Nephron (organoid): ENCODE data around the gene CALY.

Source experiments
- H3K27ac Mint-ChIP-seq, 3 experiments: 2 replicates each; pipeline ENCODE4 v1.8.0; 2020; ENCODE audit warnings: mixed read lengths in 3 of 3, mild to moderate bottlenecking in 2 of 3, moderate library complexity in 1 of 3
- H3K27me3 Mint-ChIP-seq: 2 replicates; pipeline ENCODE4 v1.8.0; 2021; ENCODE audit warnings: low read depth, mild to moderate bottlenecking, moderate library complexity, mixed read lengths
- H3K36me3 Mint-ChIP-seq: 2 replicates; pipeline ENCODE4 v1.8.0; 2020; ENCODE audit warnings: low read depth, mixed read lengths
- H3K4me1 Mint-ChIP-seq: 2 replicates; pipeline ENCODE4 v1.8.0; 2020; ENCODE audit warnings: mixed read lengths
- H3K4me3 Mint-ChIP-seq, 3 experiments: 2 replicates each; pipeline ENCODE4 v1.8.0; 2020; ENCODE audit warnings: mild to moderate bottlenecking in 3 of 3, mixed read lengths in 3 of 3, moderate library complexity in 2 of 3
- H3K9me3 Mint-ChIP-seq: 2 replicates; pipeline ENCODE4 v1.8.0; 2020; ENCODE audit warnings: mixed read lengths
- TF ChIP-seq, protein P1 (sequence below), 3 experiments: fragments of 200-600 bp; sonication (generic); IDR thresholded peaks; one replicate each; pipeline ENCODE4 v1.5.0; 2021; ENCODE audit warnings: antibody characterized with exemption in 3 of 3; ENCODE audit not compliant: unreplicated experiment in 3 of 3

CALY gene

DNA sequence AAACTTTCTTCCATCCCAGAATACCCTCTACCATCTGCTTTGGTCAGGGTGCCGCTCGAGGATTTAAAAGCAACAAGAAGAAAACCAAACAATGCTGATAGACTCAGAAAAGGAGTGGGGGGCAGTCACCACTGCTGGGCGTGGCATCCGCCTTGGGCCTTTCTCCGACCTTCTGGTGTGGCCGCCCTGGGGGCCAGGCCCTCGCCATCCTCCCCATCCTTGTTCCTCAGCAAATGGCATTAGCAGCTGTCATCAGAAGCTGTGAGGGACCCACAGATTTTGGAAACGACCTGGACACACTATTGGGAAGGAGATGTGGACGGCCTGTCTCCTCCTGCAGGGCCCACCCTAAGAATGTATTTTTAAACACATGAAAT is 23.9 kb downstream of the CALY start:
- no peak overlapping the region for H3K27ac Mint-ChIP-seq
- H3K4me1 Mint-ChIP-seq, result peaks cover 19% of the 10 kb centered on the region
- TF ChIP-seq, protein P1, sequence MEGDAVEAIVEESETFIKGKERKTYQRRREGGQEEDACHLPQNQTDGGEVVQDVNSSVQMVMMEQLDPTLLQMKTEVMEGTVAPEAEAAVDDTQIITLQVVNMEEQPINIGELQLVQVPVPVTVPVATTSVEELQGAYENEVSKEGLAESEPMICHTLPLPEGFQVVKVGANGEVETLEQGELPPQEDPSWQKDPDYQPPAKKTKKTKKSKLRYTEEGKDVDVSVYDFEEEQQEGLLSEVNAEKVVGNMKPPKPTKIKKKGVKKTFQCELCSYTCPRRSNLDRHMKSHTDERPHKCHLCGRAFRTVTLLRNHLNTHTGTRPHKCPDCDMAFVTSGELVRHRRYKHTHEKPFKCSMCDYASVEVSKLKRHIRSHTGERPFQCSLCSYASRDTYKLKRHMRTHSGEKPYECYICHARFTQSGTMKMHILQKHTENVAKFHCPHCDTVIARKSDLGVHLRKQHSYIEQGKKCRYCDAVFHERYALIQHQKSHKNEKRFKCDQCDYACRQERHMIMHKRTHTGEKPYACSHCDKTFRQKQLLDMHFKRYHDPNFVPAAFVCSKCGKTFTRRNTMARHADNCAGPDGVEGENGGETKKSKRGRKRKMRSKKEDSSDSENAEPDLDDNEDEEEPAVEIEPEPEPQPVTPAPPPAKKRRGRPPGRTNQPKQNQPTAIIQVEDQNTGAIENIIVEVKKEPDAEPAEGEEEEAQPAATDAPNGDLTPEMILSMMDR (IDR thresholded peaks at IDR 0.05; ENCODE audit: unreplicated experiment in 3 of 3), result no peak
- H3K9me3 Mint-ChIP-seq, result no peaks in the 10 kb centered on the region
- H3K27me3 Mint-ChIP-seq, result peaks cover 5% of the 10 kb centered on the region
- peaks cover 18% of the 10 kb centered on the region for H3K36me3 Mint-ChIP-seq
- H3K4me3 Mint-ChIP-seq, result no peak overlapping the region

- peaks cover 5% of the 10 kb centered on the region for H3K27me3 Mint-ChIP-seq
- H3K4me3 Mint-ChIP-seq, result peak overlapping the region; percentile 30 to 72 (median 37)
- H3K27ac Mint-ChIP-seq, result no peak overlapping the region
- H3K9me3 Mint-ChIP-seq, result no peaks in the 10 kb centered on the region
- peaks cover 25% of the 10 kb centered on the region for H3K4me1 Mint-ChIP-seq
- TF ChIP-seq, protein P1 (IDR thresholded peaks at IDR 0.05; ENCODE audit: unreplicated experiment in 3 of 3), result no peak
- peaks cover 18% of the 10 kb centered on the region for H3K36me3 Mint-ChIP-seq
These were observed 24.5 kb downstream of the CALY start for GRCh38 chr10:133312016-133312768.

GRCh38 chr10:133311570-133311969 is 25.1 kb downstream of the CALY start:
- H3K36me3 Mint-ChIP-seq, result peaks cover 18% of the 10 kb centered on the region
- peaks cover 28% of the 10 kb centered on the region for H3K4me1 Mint-ChIP-seq
- peak overlapping the region; percentile 26 to 72 (median 64) for H3K4me3 Mint-ChIP-seq
- H3K27ac Mint-ChIP-seq, result no peak overlapping the region
- no peaks in the 10 kb centered on the region for H3K9me3 Mint-ChIP-seq
- TF ChIP-seq, protein P1 (IDR thresholded peaks at IDR 0.05; ENCODE audit: unreplicated experiment in 3 of 3), result no peak
- H3K27me3 Mint-ChIP-seq, result peaks cover 5% of the 10 kb centered on the region

GRCh38 chr10:133310789-133311188 is 25.9 kb downstream of the CALY start:
- peaks cover 18% of the 10 kb centered on the region for H3K36me3 Mint-ChIP-seq
- H3K9me3 Mint-ChIP-seq, result no peaks in the 10 kb centered on the region
- TF ChIP-seq, protein P1 (IDR thresholded peaks at IDR 0.05; ENCODE audit: unreplicated experiment in 3 of 3), result no peak
- peak overlapping the region; percentile 53 to 75 (median 72) for H3K4me3 Mint-ChIP-seq
- no peaks in the 10 kb centered on the region for H3K27me3 Mint-ChIP-seq
- H3K27ac Mint-ChIP-seq, result no peak overlapping the region
- H3K4me1 Mint-ChIP-seq, result peaks cover 28% of the 10 kb centered on the region

- Mint-ChIP-seq H3K36me3 (peaks cover 20% of the 10 kb centered on the region), H3K4me1 (peaks cover 31% of the 10 kb centered on the region), H3K27me3 (no peaks in the 10 kb centered on the region), H3K9me3 (no peaks in the 10 kb centered on the region), H3K4me3 (peak overlapping the region; percentile 79 to 86 (median 80)), H3K27ac (no peak overlapping the region)
- TF ChIP-seq, protein P1 (IDR thresholded peaks at IDR 0.05; ENCODE audit: unreplicated experiment in 3 of 3), result no peak
These were observed 26.3 kb downstream of the CALY start for GRCh38 chr10:133310399-133310755.
